OCI-M1 (cell line): ENCODE measurements around the gene HS3ST5.

Experiments
- DNase-seq: peaks from one replicate; lab custom pipeline; 2025; lab: John Stamatoyannopoulos, UW

The HS3ST5 gene, protein sequence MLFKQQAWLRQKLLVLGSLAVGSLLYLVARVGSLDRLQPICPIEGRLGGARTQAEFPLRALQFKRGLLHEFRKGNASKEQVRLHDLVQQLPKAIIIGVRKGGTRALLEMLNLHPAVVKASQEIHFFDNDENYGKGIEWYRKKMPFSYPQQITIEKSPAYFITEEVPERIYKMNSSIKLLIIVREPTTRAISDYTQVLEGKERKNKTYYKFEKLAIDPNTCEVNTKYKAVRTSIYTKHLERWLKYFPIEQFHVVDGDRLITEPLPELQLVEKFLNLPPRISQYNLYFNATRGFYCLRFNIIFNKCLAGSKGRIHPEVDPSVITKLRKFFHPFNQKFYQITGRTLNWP

DNA sequence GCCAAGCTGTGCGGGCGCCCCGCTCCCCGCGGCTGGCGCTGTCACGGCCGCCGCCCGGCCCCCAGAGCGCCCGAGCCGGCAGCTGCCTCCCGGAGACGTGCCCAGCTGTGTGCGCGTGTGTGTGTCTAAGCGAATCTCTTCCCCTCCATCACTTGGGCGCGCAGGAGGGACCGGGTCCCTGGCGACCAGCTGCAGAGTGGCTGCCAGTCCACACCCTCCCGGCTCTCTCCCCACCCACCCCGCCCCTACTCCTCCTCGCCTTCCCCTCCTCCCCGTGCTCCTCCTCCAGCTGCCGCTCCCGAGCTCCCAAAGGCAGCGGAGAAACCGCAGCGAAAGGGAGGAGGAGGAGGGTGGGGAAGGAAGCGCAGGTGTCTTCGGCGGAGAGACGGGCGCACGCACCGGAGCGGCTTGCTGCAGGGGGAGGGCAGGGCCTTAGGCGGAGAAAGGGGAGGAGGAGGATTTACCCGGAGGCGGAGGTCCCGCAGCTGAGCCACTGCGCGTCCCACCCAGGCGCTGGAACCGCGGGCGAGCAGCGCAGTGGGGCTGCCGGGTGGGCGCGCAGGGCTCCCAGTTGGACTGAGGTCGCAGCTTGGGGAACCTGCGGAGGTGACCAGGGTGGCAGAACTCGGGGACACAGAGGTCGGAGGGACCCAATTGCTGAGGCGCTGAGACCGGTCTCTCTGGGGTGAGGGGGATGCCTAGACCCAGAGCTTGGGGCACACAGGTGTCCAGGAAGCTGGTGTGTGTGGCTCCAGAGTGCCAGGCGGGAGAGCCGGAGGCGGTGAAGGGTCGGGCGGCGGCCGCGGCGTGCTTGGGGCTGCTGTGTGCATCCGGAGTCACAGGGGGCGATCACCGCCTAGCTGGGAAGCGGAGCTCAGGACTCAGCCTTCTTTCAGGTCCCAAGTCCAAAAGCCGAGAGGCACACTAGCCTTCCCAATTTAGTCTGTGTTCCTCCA is at the start of gene HS3ST5:
Gene HS3ST5, minus strand, starts transcription at position 198 of the 956 bp plus-strand sequence. CDS start 280,178 bp downstream, outside the sequence.
- peak; percentile 50 for DNase-seq

DNA sequence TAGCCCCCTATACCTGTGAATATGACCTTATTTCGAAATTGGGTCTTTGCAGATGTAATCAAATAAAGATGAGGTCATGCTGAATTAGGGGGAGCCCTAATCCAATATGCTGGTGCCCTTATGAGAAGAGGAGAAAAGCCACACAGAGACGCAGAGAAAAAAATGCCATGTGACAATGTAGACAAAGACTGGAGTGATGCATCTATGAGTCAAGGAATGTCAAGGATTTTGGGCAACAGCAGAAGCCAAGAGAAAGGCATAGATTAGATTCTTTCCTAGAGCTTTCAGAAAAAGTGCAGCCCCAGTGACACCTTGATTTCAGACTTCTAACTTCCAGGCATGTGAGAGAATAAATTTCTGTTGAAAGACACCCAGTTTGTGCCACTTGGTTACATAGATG is 47.4 kb upstream of the HS3ST5 start:
- DNase-seq = no peak

DNA sequence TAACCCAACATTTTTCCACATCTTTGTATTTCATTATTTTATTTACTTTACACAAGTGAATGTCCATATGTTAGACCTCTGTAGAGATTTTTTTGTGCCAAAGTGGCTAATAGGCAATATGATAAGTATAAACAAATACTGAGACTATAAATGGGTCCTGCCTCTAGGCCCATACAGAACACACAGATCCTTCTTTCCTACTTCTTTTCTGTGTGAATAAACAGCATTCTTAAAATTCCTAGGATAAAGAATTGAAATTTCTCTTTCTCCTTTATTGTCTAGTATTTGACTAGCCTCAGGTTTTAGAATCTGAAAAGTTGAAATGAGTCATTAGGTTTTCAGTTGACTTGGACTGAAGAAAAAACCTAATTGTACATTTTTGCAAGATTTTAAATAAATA is 46.3 kb upstream of the HS3ST5 start:
- no peak for DNase-seq

DNA sequence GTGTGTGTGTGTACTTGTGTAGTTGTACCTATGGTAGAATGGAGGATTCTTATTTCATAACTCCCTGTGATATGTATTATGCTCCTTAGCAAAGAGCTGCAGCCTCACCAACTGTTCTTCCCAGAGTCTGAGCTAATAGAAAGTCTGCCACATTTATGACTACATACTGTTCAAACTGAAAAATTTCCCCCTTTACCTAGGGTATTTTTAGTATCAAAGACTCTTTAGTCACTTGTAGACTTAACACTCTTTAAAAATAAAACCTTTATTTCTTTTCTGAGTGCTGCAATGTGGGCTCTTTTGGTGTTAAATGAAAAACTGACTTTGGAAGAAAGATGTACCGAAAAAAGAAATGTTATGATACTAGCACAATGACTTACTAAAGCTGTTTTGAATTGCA is 39.6 kb upstream of the HS3ST5 start:
- DNase-seq = no peak

DNA sequence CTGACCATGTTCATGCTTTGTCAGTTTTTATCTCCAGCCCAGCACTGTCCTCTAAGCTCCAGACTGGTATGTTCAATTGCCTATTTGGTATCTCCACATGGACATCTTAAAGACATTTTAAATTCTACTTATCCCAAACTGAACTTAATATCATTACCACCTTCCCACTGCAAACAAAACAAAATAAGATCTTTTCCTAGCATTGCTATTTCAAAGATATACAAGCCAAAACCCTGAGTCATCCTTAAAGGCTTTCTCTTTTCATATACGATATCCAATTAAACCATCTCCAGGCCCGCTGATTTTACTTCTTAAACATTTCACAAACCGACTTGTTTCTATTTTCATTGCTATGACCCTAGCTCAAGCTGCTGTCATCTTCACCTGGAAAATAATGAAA is 35.1 kb upstream of the HS3ST5 start:
- DNase-seq = no peak

DNA sequence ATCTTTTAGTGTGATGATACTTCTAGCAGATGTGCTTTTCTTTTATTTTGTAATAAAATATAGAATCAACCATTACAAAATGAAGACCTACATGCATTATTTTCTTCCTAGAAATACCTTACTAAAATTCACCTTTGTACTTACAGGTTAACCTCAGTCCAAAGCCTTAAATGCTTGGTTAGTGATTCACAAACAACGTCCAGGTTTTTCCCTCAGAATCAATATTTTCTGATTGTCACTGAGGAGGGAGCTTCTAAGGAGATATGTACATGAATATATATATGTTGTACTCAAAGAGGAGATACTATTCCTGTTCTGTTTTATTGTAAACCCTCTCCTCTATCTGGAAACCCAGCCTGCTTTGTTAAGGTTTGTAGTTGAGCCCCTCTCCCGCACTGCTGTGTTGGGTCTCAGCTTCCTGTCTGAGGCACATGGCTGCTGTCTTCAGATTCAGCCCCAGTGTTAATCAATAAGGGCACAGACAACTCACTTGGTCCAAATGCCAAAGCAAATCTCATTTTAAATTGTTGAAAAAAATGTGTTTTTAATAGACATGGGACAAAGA is 33.9 kb upstream of the HS3ST5 start:
- no peak for DNase-seq

DNA sequence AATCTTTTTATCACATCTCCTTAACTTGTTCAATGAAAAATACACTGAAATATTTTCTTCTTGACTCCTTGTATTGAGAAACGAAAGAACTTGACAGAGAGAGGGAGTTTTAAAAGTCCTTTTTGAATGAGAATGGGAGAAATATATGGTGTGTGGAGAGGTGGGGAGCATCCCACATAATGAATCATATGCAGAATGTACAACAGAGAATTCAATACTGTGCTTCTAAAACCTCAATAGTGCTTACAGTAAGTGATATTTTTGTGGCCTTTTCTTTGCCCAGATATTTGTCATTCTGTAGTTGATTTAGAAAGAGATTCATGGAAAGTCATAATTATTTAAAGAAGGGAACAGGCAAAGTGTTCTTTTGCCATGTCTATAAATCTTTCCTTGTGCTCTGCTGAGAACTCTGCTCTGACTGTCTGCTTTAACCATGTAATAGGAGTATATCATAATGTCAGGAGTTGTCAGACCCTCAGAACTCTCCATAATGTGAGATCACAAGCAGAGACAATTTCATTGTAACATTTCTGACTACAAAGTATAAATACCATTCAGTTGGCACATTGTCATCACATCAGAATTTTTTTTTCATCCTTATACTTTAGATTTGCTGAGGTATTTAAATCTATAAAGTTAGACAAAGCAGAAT is 32.8 kb upstream of the HS3ST5 start:
- no peak for DNase-seq

DNA sequence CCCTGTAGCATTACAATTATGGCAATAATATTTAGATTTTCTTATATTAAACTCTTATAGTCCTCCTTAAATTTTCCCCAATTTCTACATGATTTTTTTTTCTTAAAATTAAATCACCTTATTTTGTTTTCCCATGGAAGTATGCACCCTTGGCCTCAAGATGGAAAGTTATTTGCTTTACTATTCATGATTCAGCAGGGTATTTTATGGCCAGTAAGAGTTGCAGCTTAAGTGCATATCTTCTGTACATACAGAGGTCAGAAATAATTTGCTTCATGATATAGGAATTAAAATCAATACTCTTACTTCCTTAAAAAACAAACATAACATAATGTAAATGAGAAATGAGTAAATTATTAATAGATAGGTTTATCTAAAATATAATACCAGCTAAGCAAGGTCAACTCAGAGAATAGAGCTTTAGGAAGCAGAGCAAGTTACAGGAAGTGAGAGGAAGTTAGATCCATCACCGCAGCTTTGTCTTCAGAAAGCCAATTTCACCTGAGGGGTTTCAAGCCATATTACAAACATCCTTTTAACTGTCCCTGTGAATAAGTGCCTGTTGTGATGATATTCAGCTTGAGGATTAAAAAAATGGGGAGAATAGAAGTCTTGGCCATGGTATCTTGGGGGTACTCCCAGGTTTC is 24.6 kb upstream of the HS3ST5 start:
- no peak for DNase-seq

DNA sequence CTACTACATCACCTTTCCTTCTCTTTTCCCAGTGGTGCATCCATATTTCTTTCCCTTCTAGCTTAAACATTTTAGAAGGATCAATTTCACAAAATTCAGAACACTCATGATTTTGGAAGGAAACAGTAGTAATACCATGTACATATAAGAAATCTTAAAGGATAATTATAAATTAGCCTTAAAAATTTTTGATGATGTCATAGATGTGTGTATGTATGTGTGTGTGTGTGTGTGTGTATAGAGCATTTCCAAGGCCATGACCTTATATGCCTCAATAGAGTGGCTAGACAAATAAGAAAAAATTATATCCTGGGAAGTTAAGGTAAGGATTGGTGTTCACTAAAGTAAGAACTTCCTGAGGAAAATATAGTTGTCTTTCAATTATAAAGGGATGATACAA is 24.1 kb upstream of the HS3ST5 start:
- DNase-seq = no peak

DNA sequence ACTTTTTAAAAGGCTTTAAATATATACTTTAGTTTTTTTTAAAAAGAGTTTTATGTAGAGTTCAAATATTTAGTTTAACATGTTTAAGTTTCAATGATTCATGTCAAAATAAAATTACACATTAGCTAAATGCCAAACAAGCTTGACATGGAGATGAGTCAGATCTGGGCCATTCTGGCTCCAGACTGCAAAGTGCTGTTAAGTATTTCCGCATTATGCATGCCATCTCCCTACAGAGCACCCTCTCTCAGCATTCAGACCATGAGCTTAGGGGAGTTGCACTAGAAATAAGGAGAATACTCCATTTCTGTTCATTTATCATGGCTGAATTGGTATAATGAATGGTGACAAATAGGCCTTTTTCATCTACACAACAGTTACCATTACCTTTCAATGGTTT is 21.5 kb upstream of the HS3ST5 start:
- DNase-seq = no peak

DNA sequence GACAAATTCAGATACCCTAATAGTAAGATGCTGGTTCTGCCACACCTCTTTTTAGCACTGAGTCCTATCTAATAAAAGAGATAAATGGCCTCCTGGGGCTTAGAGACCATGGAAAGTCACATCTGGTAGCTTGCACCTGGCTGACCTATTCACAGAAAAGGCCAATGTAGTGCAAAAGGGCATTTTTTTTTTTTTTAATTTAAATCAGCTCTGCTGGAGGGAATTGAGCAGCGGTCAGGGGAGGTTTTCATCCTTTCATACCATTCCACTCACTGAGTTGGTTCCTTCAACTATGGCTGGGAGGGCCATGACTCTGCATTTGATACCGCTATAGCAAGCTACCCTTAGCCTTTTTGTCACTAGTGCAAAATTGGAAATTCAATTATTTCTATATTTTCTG is 20.1 kb upstream of the HS3ST5 start:
- DNase-seq = no peak

DNA sequence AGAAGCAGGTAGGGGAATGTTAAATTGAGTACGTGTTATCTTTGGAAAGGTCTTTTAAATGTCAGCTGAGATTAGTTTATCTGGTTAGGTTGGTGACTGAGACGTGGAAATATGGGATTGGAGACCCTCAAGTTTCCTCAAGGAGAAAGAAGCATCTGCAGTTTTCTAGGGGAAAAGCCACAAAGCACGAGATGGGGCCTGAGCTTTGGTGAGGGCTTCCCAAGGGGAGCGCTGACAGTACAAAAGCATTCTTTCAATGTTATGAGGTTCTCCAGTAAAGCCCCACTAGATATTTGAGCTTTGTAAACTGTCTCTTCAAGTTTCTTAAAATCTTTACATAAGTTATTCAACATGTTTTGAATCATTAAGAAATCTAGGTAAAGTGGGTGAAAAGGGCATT is 19.6 kb upstream of the HS3ST5 start:
- no peak for DNase-seq

DNA sequence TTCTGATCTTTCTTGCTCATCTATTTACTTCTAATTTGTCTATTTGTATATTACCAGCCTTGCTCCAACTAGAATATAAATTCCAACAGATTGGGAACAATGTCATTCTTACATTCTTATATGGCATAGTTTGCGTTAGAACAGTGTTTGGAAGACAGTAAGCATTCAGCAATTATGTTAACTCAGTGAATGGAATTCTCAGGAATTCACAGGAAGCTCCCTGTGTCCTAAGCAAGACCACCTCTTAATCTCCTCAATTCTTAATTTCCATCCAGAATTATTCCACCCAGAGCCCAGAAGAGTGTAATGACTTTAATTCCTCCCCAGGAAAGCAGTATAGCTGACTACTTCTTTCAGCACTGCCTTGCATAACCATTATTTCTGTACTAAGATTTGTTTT is 18.2 kb upstream of the HS3ST5 start:
- DNase-seq = no peak

DNA sequence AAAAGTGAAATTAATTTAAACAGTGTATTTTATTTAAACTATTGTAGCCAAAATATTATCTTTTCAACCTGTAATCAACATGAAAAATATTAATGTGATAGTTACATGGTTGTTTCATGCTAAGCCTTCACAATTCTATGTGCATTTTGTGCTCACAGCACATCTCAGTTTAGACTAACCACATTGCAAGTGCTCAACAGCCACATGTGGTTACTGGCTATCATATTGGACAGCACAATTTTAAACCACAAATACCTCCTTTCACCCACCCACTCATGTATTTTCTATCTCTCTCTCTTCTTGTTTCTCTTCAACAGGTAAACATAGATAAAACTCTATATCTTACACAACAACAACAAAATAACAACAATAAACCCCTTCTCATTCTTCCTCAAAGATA is 12.5 kb upstream of the HS3ST5 start:
- peak; percentile 42 for DNase-seq

DNA sequence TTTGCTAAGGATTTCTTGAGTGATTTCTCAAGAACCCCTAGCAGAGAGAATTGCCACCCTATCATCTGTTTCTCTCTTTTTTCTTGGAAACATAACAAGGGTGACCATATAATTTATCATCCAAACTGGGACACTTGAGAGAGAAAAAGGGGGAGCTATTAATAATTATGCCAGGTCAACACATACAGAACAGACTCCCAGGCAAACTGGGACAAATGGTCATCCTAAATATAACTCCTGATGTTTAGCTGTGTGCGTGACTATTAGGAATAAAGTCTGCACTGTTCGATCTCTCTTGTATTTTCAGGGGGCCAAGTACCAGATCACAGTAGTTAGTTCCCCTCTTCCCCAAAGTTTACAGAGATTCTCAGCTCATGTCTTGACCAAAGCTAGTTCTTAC is 11.7 kb upstream of the HS3ST5 start:
- DNase-seq = no peak

DNA sequence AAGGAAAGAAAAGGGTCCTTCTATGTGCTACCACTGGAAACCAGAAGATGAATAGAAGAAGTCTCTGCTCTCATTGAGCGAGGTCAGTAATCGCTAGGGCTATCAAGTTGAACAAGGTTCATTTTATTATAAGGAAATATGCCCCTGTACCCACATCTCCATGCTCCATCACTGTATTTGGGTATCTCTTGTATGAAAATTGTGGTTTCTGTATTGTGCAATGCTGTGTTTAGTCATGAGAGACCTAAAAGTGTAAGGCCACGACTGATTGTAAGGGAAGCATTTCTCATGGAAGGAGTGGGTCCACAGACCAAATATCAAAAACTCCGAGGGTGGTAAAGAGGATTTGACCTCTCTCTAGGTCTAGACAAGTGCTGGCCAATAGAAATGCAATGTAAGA is 3.6 kb upstream of the HS3ST5 start:
- DNase-seq = peak; percentile 29

DNA sequence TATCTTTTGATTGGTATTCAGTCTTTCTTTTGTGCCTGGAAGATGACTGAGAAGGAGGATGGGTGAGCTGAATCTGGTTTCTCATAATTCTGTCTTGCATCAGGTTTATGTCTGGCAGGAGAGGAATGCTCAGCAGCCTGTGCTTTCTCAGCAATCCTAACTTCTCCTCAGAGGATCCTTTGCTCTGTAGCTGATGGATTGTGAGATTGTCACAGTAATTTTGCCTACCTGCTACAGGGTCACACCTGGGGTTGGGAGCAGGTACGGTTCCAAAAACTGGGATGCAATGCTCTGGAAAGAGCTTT is 2.1 kb upstream of the HS3ST5 start:
- DNase-seq = no peak

DNA sequence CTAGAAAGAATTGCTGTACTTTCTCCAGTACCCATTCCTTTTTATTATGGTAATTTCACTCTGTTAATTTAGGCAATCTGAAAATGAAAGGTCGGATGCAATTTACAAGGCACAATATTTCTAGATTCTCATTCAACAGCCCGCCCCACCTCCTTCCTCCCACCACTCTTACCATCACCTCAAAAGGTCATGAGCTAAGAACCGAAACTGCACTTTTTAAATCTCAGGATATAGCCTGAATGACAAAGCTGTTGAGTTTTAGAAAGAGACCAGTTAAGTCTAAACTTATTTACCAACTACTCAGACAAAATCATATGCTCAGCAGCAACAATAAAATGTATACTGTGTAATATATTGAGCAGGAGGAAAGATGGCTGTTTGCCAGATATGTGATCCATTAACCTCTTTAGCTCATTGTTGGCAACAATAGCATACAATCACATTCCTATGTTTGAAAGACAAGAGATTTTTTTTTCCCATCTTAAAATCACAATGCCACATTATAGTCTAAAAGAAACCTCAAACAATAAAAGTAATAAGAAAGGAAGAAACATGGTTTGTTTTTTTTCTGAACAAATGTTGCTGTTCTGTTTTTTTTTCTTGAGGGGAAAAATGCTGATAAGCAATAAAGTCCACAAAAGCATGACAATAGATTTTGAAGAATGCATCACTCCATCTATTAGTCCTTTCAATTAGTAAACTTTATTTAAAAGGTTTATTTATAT is 1.6 kb upstream of the HS3ST5 start:
- no peak for DNase-seq

DNA sequence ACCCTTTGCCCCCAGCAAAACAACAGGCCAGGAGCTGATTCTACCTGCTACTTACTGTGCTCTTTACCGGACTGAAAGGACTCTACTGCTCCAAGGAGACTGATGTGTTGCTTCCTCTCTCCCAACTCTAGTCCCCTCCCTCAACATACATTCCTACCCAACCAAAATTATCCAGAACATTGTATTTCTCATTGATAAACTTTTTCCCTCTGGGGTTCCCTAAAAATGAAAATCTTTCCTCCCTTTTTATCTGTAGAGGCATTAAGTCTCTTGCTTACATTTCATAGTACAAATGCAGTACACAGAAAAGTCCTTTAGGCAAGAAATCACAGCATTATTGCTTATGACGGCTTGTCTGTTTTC is 940 bp upstream of the HS3ST5 start:
- no peak for DNase-seq

DNA sequence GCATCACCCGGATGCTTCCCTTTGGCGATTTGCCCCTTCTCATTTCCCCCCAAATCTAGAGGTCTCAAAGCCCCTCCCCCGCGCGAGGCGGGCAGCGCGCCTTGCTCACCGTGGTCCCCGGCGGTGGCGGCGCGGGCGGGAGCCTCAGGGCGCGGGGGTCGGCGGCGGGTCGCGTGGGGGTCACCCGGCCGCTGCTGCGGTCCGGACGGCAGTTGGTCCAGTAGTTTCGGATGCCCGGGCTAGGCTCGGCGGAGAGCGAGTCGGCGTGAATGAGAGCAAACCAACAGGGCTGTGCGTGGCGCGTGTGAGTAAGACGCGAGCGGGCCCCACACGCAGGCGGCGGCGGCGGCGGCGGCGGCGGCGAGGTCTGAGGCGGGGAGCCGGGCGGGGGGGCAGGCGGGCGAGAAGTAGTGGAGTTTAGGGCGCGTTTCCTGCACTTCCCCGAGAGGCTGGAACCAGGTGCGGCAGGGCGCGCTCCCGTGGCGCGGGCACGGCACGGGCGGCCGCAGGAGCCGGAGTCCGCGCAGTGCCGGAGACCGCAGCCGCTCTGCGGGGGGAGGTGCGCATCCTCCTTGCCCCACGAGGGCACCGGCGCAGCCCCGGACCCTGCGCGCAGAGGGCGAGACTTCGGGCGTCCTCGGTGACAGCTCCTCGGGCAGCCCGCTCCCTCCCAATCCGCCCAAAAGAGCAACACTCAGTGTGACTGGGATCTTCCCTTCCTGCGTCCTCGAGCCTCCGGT is 567 bp downstream of the HS3ST5 start:
- DNase-seq = no peak

DNA sequence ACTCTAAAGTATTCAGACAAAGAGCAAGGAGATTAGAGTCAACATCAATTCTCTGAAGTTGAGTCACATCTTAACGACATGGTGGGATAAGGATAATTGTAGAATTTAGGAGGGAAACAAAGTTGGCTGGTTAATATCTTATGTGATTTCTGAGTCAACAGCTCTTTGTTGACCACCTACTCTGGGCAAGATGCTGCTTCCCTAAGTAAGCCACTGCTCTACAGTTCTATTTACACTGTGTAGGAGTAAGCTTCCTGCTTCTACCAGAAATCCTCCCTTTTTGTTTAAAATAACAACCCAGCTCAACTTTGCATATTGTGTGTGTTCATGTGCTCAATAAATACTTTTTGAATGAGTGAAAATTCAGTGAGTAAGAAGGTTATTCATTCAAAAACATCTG is 3.1 kb downstream of the HS3ST5 start:
- DNase-seq = no peak
